A673 (cell line): ENCODE measurements around the gene SLC16A4.

Source experiments
- CTCF ChIP-seq: fragments of 300-800, 200-600 bp; sonication (generic); conservative IDR thresholded peaks from 2 replicates; pipeline ENCODE4 v1.5.1; 2017; ENCODE audit warnings: low read depth, mild to moderate bottlenecking, antibody characterized with exemption, low read length, moderate library complexity, mixed read lengths
- EZH2 ChIP-seq: fragments of 200-600 bp; sonication (generic); IDR thresholded peaks from 2 replicates; pipeline ENCODE4 v1.6.1; 2017; ENCODE audit warnings: borderline replicate concordance, low read depth, mild to moderate bottlenecking, mixed read lengths, antibody characterized with exemption, low read length; ENCODE audit not compliant: poor library complexity, severe bottlenecking

- TF ChIP-seq CTCF (no peak), EZH2 (no peak)
These were observed 40.5 kb downstream of the SLC16A4 start for GRCh38 chr1:110350360-110350759.
